ENCODE data around the gene ZMAT5.

The ZMAT5 gene

GRCh38 chr22:29751669-29752068 is 15.1 kb downstream of the ZMAT5 start:
- DNase-seq = no peak

- no peak for DNase-seq
Observed at GRCh38 chr22:29750559-29751538, 16.0 kb downstream of the ZMAT5 start.

GRCh38 chr22:29750029-29750428 is 16.8 kb downstream of the ZMAT5 start:
- DNase-seq = no peak

GRCh38 chr22:29748248-29748893 is 18.4 kb downstream of the ZMAT5 start:
- DNase-seq = no peak

- DNase-seq = no peak
Observed at GRCh38 chr22:29747832-29748231, 19.0 kb downstream of the ZMAT5 start.

- peak; percentile 85 for DNase-seq
Observed at GRCh38 chr22:29744902-29745301, 21.9 kb downstream of the ZMAT5 start.

GRCh38 chr22:29742326-29742725 is 24.5 kb downstream of the ZMAT5 start:
- no peak for DNase-seq

GRCh38 chr22:29741926-29742325 is 24.9 kb downstream of the ZMAT5 start:
- DNase-seq = no peak

GRCh38 chr22:29740216-29740615 is 26.6 kb downstream of the ZMAT5 start:
- DNase-seq = no peak

- no peak for DNase-seq
Observed at GRCh38 chr22:29739346-29739875, 27.4 kb downstream of the ZMAT5 start.

- no peak for DNase-seq
Observed at GRCh38 chr22:29738118-29738815, 28.5 kb downstream of the ZMAT5 start.

- DNase-seq = no peak
Observed at GRCh38 chr22:29737251-29738117, 29.3 kb downstream of the ZMAT5 start.

- no peak for DNase-seq
Observed at GRCh38 chr22:29735416-29735815, 31.4 kb downstream of the ZMAT5 start.

GRCh38 chr22:29734838-29735237 is 32.0 kb downstream of the ZMAT5 start:
- no peak for DNase-seq

- no peak for DNase-seq
Observed at GRCh38 chr22:29734406-29734805, 32.4 kb downstream of the ZMAT5 start.

GRCh38 chr22:29733362-29734201 is 33.2 kb downstream of the ZMAT5 start:
- peak; percentile 72 for DNase-seq

- no peak for DNase-seq
Observed at GRCh38 chr22:29732883-29733282, 33.9 kb downstream of the ZMAT5 start.

- no peak for DNase-seq
Observed at GRCh38 chr22:29731058-29731850, 35.6 kb downstream of the ZMAT5 start.

GRCh38 chr22:29729161-29729560 is 37.6 kb downstream of the ZMAT5 start:
- DNase-seq = no peak

GRCh38 chr22:29727131-29727523 is 39.7 kb downstream of the ZMAT5 start:
- peak; percentile 21 for DNase-seq

Data from NCI-H1092 treated with DMSO at 0.1 percent for 48 hours (cell line).